IMR-90 (cell line): ENCODE data around the gene PIEZO2. TPM values are rescaled to one million over a fixed set of nuclear protein-coding genes. Genes with fewer than 3 reads are reported as not detected.

Source experiments
- ATAC-seq: fragments of 200-7000 bp; cut with Tn5 transposase; 2 replicates; pipeline ENCODE4 v1.9.1; 2020; ENCODE audit warnings: low read depth, mild to moderate bottlenecking, moderate library complexity
- BruUV-seq: library from RNA; stranded (reverse); fragments of 400-500 nt; replicated peaks from 2 replicates; lab custom pipeline; 2021; lab: Mats Ljungman, UMichigan
- CTCF ChIA-PET: fragments of 300-600 bp; formaldehyde crosslinking; extraction: SDS; loops from one replicate; lab custom pipeline; 2021; ENCODE audit warnings: antibody characterized with exemption; lab: Yijun Ruan, JAX
- POLR2A ChIA-PET: fragments of 300-600 bp; sonication (Branson Sonifier 250); formaldehyde crosslinking; loops from one replicate; lab custom pipeline; 2022; ENCODE audit warnings: antibody characterized with exemption; ENCODE audit not compliant: unreplicated experiment; lab: Charles Lee
- DNase-seq: peaks from one replicate; pipeline ENCODE4 v3.0.0; 2013
- H2AFZ ChIP-seq: replicated peaks from 2 replicates; pipeline ENCODE3; 2013; ENCODE audit warnings: low read length, mild to moderate bottlenecking; ENCODE audit not compliant: poor library complexity
- H2AK5ac ChIP-seq: 2 replicates; pipeline ENCODE4 v1.6.1; 2013; ENCODE audit warnings: low read depth, low read length, inconsistent platforms
- H2AK9ac ChIP-seq: replicated peaks from 2 replicates; pipeline ENCODE3; 2013; ENCODE audit warnings: mild to moderate bottlenecking, low read depth, low read length, moderate library complexity; ENCODE audit not compliant: poor library complexity
- H2BK120ac ChIP-seq: 2 replicates; pipeline ENCODE4 v1.6.1; 2013; ENCODE audit warnings: low read depth, low read length, inconsistent platforms
- H2BK15ac ChIP-seq: 3 replicates; pipeline ENCODE4 v1.6.1; 2013; ENCODE audit warnings: low read depth, low read length, inconsistent platforms
- H2BK20ac ChIP-seq: 2 replicates; pipeline ENCODE4 v1.6.1; 2013; ENCODE audit warnings: low read depth, mild to moderate bottlenecking, inconsistent platforms, low read length, moderate library complexity
- H2BK5ac ChIP-seq: 2 replicates; pipeline ENCODE4 v1.6.1; 2013; ENCODE audit warnings: mild to moderate bottlenecking, low read depth, low read length, inconsistent platforms; ENCODE audit not compliant: poor library complexity, severe bottlenecking
- H3K14ac ChIP-seq: replicated peaks from 2 replicates; pipeline ENCODE4 v1.6.1; 2013; ENCODE audit warnings: low read depth, low read length, inconsistent platforms
- H3K18ac ChIP-seq: 2 replicates; pipeline ENCODE4 v1.6.1; 2013; ENCODE audit warnings: low read depth, low read length, control low read depth
- H3K23ac ChIP-seq: 2 replicates; pipeline ENCODE4 v1.6.1; 2013; ENCODE audit warnings: low read depth, low read length, inconsistent platforms
- H3K27ac ChIP-seq: 2 replicates; pipeline ENCODE4 v1.5.1; 2013; ENCODE audit warnings: mild to moderate bottlenecking, control low read depth, low read length; ENCODE audit not compliant: insufficient read depth
- H3K27me3 ChIP-seq: 2 replicates; pipeline ENCODE4 v1.6.1; 2013; ENCODE audit warnings: low read length; ENCODE audit not compliant: control insufficient read depth, insufficient read depth
- H3K36me3 ChIP-seq: 2 replicates; pipeline ENCODE4 v1.6.1; 2013; ENCODE audit warnings: low read length, mixed read lengths; ENCODE audit not compliant: control insufficient read depth, insufficient read depth
- H3K4ac ChIP-seq: 2 replicates; pipeline ENCODE4 v1.6.1; 2013; ENCODE audit warnings: low read depth, low read length, inconsistent platforms
- H3K4me1 ChIP-seq: 2 replicates; pipeline ENCODE4 v1.6.1; 2013; ENCODE audit warnings: low read length, mixed read lengths; ENCODE audit not compliant: control insufficient read depth, insufficient read depth
- H3K4me2 ChIP-seq: 2 replicates; pipeline ENCODE4 v1.6.1; 2013; ENCODE audit warnings: low read depth, mild to moderate bottlenecking, control low read depth, low read length, moderate library complexity
- H3K4me3 ChIP-seq: 2 replicates; pipeline ENCODE4 v1.5.1; 2013; ENCODE audit warnings: low read depth, mild to moderate bottlenecking, control low read depth, low read length, moderate library complexity; ENCODE audit not compliant: insufficient read depth
- H3K56ac ChIP-seq: 2 replicates; pipeline ENCODE4 v1.6.1; 2013; ENCODE audit warnings: low read length, inconsistent platforms; ENCODE audit not compliant: insufficient read depth; ENCODE audit errors: extremely low read depth
- H3K79me1 ChIP-seq, 2 experiments: 2 replicates each; pipeline ENCODE4 v1.6.1; 2013; ENCODE audit warnings: low read length in 2 of 2, inconsistent platforms in 1 of 2, low read depth in 1 of 2
- H3K9ac ChIP-seq: 2 replicates; pipeline ENCODE4 v1.6.1; 2013; ENCODE audit warnings: low read depth, low read length, control low read depth
- H3K9me1 ChIP-seq: 2 replicates; pipeline ENCODE4 v1.6.1; 2013; ENCODE audit warnings: low read length, inconsistent platforms; ENCODE audit not compliant: insufficient read depth
- H3K9me3 ChIP-seq: 2 replicates; pipeline ENCODE4 v1.6.1; 2013; ENCODE audit warnings: low read length; ENCODE audit not compliant: control insufficient read depth, insufficient read depth
- H4K20me1 ChIP-seq: 2 replicates; pipeline ENCODE4 v1.6.1; 2013; ENCODE audit warnings: low read length, inconsistent platforms; ENCODE audit not compliant: insufficient read depth
- H4K5ac ChIP-seq: 2 replicates; pipeline ENCODE4 v1.6.1; 2013; ENCODE audit warnings: mild to moderate bottlenecking, low read depth, low read length, control low read depth
- H4K8ac ChIP-seq, 2 experiments: 2 replicates each; pipeline ENCODE4 v1.6.1; 2013; ENCODE audit warnings: low read depth in 2 of 2, low read length in 2 of 2, control low read depth in 1 of 2, inconsistent platforms in 1 of 2
- H4K91ac ChIP-seq: 2 replicates; pipeline ENCODE4 v1.6.1; 2013; ENCODE audit warnings: low read depth, low read length, inconsistent platforms; ENCODE audit not compliant: insufficient read depth
- BHLHE40 ChIP-seq: fragments of 150-350 bp; IDR thresholded peaks from 2 replicates; pipeline ENCODE4 v1.6.1; 2016; ENCODE audit warnings: mild to moderate bottlenecking, low read depth, low read length
- CEBPB ChIP-seq: IDR thresholded peaks from 2 replicates; pipeline ENCODE4 v1.6.1; 2012; ENCODE audit warnings: low read depth, low read length, improper control_type of control experiment
- CHD1 ChIP-seq: IDR thresholded peaks from 2 replicates; pipeline ENCODE4 v1.6.1; 2012; ENCODE audit warnings: low read depth, low read length, improper control_type of control experiment
- CTCF ChIP-seq: conservative IDR thresholded peaks from 2 replicates; pipeline ENCODE4 v1.5.1; 2012; ENCODE audit warnings: mild to moderate bottlenecking, low read depth, low read length, improper control_type of control experiment
- FOS ChIP-seq: fragments of 150-350 bp; IDR thresholded peaks from 2 replicates; pipeline ENCODE4 v1.6.1; 2016; ENCODE audit warnings: low read depth, low read length
- MAFK ChIP-seq: IDR thresholded peaks from 2 replicates; pipeline ENCODE4 v1.6.1; 2012; ENCODE audit warnings: low read depth, low read length, improper control_type of control experiment
- MAZ ChIP-seq: IDR thresholded peaks from 2 replicates; pipeline ENCODE4 v1.6.1; 2012; ENCODE audit warnings: low read depth, mild to moderate bottlenecking, low read length, improper control_type of control experiment, moderate library complexity, borderline replicate concordance
- NFE2L2 ChIP-seq: fragments of 150-350 bp; IDR thresholded peaks from 2 replicates; pipeline ENCODE4 v1.6.1; 2016; ENCODE audit warnings: low read depth, mild to moderate bottlenecking, low read length
- POLR2A ChIP-seq: IDR thresholded peaks from 2 replicates; pipeline ENCODE4 v1.6.1; 2012; ENCODE audit warnings: mild to moderate bottlenecking, low read depth, low read length
- RAD21 ChIP-seq: IDR thresholded peaks from 2 replicates; pipeline ENCODE4 v1.6.1; 2012; ENCODE audit warnings: low read length, improper control_type of control experiment
- RFX5 ChIP-seq: IDR thresholded peaks from 2 replicates; pipeline ENCODE4 v1.8.0; 2012; ENCODE audit warnings: low read depth, mild to moderate bottlenecking, low read length, moderate library complexity
- SMC3 ChIP-seq: fragments of 150-350 bp; IDR thresholded peaks from 2 replicates; pipeline ENCODE4 v1.6.1; 2016; ENCODE audit warnings: low read depth, mild to moderate bottlenecking, antibody characterized with exemption, low read length, moderate library complexity
- USF2 ChIP-seq: fragments of 150-350 bp; IDR thresholded peaks from 2 replicates; pipeline ENCODE4 v1.6.1; 2017; ENCODE audit warnings: mild to moderate bottlenecking, antibody characterized with exemption, low read length, low read depth
- dilution Hi-C: fragments of 300-500 bp; cut with HindIII; formaldehyde crosslinking; loops from one replicate; pipeline ENCODE4 v1.14.3; 2018; ENCODE audit warnings: low sequenced_read_pairs; ENCODE audit not compliant: unreplicated experiment
- in situ Hi-C: fragments of 300-500 bp; cut with MboI; formaldehyde crosslinking; loops from 3 replicates; pipeline ENCODE4 v1.14.3; 2019; ENCODE audit warnings: low sequenced_read_pairs, inconsistent platforms, mixed read lengths
- intact Hi-C: fragments of 100-400 bp; cut with micrococcal nuclease; formaldehyde crosslinking; loops from 2 replicates; pipeline ENCODE4 v1.10.0; 2022
- polyA plus RNA-seq, 3 experiments: library from polyadenylated mRNA; depleted of rRNA; stranded (reverse); fragments of >200 nt; gene quantifications; 2 replicates each; pipeline ENCODE4 v1.2.3, GENCODE V29; 2012; ENCODE audit warnings: low replicate concordance in 1 of 3
- total RNA-seq: library from RNA; depleted of rRNA; stranded (reverse); fragments of >200 nt; gene quantifications from 2 replicates; pipeline ENCODE4 v1.2.3, GENCODE V29; 2012
- TF ChIP-seq, protein P1 (sequence below): fragments of 150-350 bp; IDR thresholded peaks from 2 replicates; pipeline ENCODE4 v1.6.1; 2016; ENCODE audit warnings: low read depth, mild to moderate bottlenecking, low read length, moderate library complexity, borderline replicate concordance

Gene PIEZO2
- total and polyA plus RNA-seq, 2 of the 4 experiments (the other 2 are of a cell fraction) = 2.4 to 4.1 TPM

DNA sequence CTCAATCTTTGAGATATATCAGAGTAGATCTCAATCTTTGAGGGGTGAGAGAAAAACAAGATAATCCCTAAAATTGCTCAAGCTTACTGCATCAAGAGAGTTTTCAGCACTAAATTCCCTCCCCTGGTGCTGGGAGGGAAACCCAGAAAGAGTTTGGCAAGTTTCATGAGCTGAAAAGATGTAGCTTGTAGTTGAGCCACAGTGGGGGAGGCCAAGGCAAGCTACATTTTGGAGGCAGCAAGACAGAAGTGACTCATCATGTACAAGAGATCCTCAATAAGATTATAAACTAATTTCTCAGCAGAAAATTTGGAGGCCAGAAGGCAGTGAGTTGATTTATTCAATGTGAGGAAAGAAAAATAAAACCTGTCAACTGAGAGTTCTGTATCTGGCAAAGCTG lies 308.2 kb downstream of the PIEZO2 start:
- DNase-seq = no peak
- no peak overlapping the region for H2BK20ac ChIP-seq
- no peak overlapping the region for H2AK9ac ChIP-seq
- H4K20me1 ChIP-seq = no peaks in the 10 kb centered on the region
- H3K18ac ChIP-seq = peak overlapping the region; percentile 12; the same call in 1 of the 2 replicates
- no peaks in the 10 kb centered on the region; the same call in 1 of the 2 replicates for H3K9me1 ChIP-seq
- H3K4me1 ChIP-seq = peaks cover 1% of the 10 kb centered on the region; the same call in 1 of the 2 replicates
- intact Hi-C loops = no loop called here
- no peak overlapping the region for H2AFZ ChIP-seq
- no peak overlapping the region for H3K4me2 ChIP-seq
- no peak overlapping the region for H3K23ac ChIP-seq
- no peak for ATAC-seq
- H2BK15ac ChIP-seq = no peak overlapping the region
- TF ChIP-seq CHD1 = no peak
- TF ChIP-seq, protein P1, sequence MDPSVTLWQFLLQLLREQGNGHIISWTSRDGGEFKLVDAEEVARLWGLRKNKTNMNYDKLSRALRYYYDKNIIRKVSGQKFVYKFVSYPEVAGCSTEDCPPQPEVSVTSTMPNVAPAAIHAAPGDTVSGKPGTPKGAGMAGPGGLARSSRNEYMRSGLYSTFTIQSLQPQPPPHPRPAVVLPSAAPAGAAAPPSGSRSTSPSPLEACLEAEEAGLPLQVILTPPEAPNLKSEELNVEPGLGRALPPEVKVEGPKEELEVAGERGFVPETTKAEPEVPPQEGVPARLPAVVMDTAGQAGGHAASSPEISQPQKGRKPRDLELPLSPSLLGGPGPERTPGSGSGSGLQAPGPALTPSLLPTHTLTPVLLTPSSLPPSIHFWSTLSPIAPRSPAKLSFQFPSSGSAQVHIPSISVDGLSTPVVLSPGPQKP = no peak
- no peak for TF ChIP-seq SMC3
- no peak for TF ChIP-seq BHLHE40
- TF ChIP-seq CEBPB = no peak
- TF ChIP-seq RFX5 = no peak
- no peak for TF ChIP-seq FOS
- TF ChIP-seq CTCF = no peak
- TF ChIP-seq POLR2A = no peak
- no peak for TF ChIP-seq RAD21
- TF ChIP-seq NFE2L2 = no peak
- TF ChIP-seq USF2 = no peak
- TF ChIP-seq MAFK = no peak
- no peak for TF ChIP-seq MAZ
- H3K9ac ChIP-seq = no peak overlapping the region
- no peak overlapping the region for H4K8ac ChIP-seq
- no peak overlapping the region for H2AK5ac ChIP-seq
- H3K14ac ChIP-seq = no peak overlapping the region
- H2BK120ac ChIP-seq = no peak overlapping the region
- no peaks in the 10 kb centered on the region for H3K9me3 ChIP-seq
- in situ Hi-C loops = no loop called here
- H3K79me1 ChIP-seq = no peaks in the 10 kb centered on the region
- dilution Hi-C loops = no loop called here
- no TSS peak for BruUV-seq
- H2BK5ac ChIP-seq = no peak overlapping the region
- no peak overlapping the region for H3K4ac ChIP-seq
- H3K4me3 ChIP-seq = no peak overlapping the region
- H3K36me3 ChIP-seq = peaks cover 4% of the 10 kb centered on the region; the same call in 1 of the 2 replicates
- H3K56ac ChIP-seq = no peak overlapping the region
- H4K91ac ChIP-seq = no peak overlapping the region
- ChIA-PET CTCF (no interaction called here), POLR2A (no interaction called here)
- no peak overlapping the region; the same call in 1 of the 2 replicates for H3K27ac ChIP-seq
- no peak overlapping the region for H4K5ac ChIP-seq
- no peaks in the 10 kb centered on the region for H3K27me3 ChIP-seq
